HEK293 (cell line): ENCODE data around the gene PCLO.

Source experiments
- CTCF ChIP-seq: fragments of 450-650 bp; formaldehyde crosslinking; IDR thresholded peaks from 2 replicates; pipeline ENCODE4 v1.5.1; 2016; ENCODE audit warnings: missing biosample characterization, missing genetic modification characterization
- ZBTB17 ChIP-seq: fragments of 450-650 bp; formaldehyde crosslinking; IDR thresholded peaks from 2 replicates; pipeline ENCODE4 v1.5.1; 2016; ENCODE audit warnings: missing biosample characterization, missing genetic modification characterization
- ZBTB7A ChIP-seq: fragments of 450-650 bp; formaldehyde crosslinking; IDR thresholded peaks from 2 replicates; pipeline ENCODE4 v1.5.1; 2016; ENCODE audit warnings: low read depth, missing biosample characterization, missing genetic modification characterization
- ZFP41 ChIP-seq: fragments of 450-650 bp; formaldehyde crosslinking; IDR thresholded peaks from 2 replicates; pipeline ENCODE4 v1.5.1; 2016; ENCODE audit warnings: missing biosample characterization, missing genetic modification characterization, borderline replicate concordance
- ZNF529 ChIP-seq: fragments of 450-650 bp; formaldehyde crosslinking; IDR thresholded peaks from 2 replicates; pipeline ENCODE4 v1.5.1; 2017; ENCODE audit warnings: missing genetic modification characterization, missing biosample characterization; ENCODE audit not compliant: insufficient replicate concordance
- ZNF792 ChIP-seq: fragments of 450-650 bp; formaldehyde crosslinking; IDR thresholded peaks from 2 replicates; pipeline ENCODE4 v1.5.1; 2016; ENCODE audit warnings: missing biosample characterization, missing genetic modification characterization

- no peak for TF ChIP-seq ZFP41
- TF ChIP-seq ZNF792 (tag by site-specific recombination) = no peak
- TF ChIP-seq ZBTB7A (tag by site-specific recombination) = no peak
- TF ChIP-seq CTCF (tag by site-specific recombination) = no peak
- no peak for TF ChIP-seq ZBTB17
- TF ChIP-seq ZNF529 = no peak
These were observed 323.6 kb downstream of the PCLO start for GRCh38 chr7:82839063-82839462.
